ACHN (cell line): ENCODE results near the gene TBKBP1.

Experiments
- DNase-seq: peaks from one replicate; pipeline ENCODE4 v3.0.0-alpha.2; 2015
- in situ Hi-C: cut with HindIII; loops from 2 replicates; pipeline ENCODE4 v1.10.0; 2017; ENCODE audit warnings: low sequenced_read_pairs, low pct_ligation_motif_present, low pct_unique_long_range_greater_than_20kb

The TBKBP1 gene

DNA sequence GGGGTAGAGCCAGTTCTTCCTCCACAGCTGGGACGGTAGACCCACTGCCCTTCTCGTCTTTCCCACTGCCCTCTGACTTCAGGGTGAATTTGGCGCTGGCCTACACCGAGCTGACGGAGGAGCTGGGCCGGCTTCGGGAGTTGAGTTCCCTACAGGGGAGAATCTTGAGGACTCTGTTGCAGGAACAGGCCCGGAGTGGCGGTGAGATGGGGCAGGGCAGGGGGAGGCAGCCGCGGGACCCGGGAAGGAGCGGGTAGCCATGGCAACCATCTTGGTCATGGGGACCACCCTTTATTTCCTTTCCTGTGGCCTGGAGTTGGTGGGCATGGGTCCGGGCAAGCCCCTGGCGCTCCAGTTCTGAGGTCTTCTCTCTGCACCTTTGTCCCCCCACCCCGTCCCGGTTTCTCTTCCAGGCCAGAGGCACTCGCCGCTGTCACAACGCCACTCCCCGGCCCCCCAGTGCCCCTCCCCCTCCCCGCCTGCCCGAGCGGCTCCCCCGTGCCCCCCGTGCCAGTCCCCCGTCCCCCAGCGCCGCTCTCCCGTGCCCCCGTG, 14.4 kb downstream of the TBKBP1 start:
- no peak for DNase-seq
- in situ Hi-C loops = no loop called here

DNA sequence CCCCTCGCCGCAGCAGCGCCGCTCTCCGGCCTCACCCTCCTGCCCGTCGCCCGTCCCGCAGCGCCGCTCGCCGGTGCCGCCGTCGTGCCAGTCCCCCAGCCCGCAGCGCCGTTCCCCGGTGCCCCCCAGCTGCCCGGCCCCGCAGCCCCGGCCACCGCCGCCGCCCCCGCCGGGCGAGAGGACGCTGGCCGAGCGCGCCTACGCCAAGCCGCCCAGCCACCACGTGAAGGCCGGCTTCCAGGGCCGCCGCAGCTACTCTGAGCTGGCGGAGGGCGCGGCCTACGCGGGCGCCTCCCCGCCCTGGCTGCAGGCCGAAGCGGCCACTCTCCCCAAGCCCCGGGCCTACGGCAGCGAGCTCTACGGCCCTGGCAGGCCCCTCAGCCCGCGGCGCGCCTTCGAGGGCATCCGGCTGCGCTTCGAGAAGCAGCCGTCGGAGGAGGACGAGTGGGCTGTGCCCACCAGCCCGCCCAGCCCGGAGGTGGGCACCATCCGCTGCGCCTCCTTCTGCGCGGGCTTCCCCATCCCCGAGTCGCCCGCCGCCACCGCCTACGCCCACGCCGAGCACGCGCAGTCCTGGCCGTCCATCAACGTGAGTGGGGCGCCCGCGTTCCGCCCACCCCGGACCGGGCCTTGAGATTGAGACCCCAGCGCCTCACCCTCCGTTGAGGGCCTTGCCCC, 15.0 kb downstream of the TBKBP1 start:
- DNase-seq = no peak
- in situ Hi-C loops = no loop called here

DNA sequence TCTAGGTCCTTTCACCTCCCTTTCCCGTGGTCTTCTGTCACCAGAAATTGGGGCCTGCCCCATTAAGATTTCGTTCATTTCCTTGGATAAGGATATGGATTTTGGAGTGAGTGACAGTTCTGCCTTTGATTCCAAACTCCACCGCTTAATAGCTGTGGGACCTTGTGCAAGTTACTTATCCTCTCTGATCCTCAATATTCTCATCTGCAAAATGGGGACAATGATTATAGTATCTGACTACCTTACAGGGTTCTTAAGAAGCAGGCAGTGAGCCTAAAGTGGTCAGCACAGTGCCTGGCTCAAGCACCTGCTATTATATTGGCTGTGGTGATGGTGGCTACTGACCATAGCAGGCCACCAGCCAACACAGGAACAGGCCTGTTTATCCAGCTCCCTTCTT, 15.6 kb downstream of the TBKBP1 start:
- DNase-seq = no peak
- in situ Hi-C loops = no loop called here

DNA sequence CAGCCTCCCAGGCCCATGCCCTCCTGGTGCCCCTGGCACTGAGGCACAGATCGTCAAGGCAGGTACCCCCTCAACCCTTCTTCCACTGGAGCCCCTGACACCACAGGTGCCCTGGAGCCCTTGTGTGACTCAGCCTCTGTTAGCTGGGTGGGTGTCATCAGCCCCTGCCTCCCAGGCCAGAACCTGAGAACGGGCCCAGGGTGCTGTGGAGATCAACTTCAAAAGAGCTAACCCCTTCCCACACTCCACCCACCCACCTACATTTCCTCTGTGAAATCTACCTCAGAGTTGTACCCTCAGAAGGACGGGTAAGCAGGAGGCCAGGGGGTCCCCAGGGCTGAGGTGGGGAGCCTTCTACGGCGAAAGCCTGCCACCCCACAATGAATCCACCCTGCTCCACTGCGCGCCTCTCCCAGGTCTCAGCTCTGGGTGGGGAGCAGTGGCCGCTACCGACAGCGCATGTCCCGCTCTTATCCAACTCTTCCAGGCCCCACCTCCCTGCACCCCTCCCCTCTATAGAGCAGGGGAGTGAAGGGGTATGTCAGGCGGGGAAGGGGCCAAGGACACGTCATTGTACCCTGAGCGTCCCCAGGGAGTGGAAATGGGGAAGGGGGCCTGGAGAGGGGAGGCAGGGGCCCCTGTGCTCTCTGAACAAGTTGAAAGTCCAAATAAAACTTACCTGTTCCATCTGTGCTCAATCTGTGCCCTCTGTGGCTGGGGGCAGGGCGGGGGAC, 17.6 kb downstream of the TBKBP1 start:
- in situ Hi-C loops = no loop called here

DNA sequence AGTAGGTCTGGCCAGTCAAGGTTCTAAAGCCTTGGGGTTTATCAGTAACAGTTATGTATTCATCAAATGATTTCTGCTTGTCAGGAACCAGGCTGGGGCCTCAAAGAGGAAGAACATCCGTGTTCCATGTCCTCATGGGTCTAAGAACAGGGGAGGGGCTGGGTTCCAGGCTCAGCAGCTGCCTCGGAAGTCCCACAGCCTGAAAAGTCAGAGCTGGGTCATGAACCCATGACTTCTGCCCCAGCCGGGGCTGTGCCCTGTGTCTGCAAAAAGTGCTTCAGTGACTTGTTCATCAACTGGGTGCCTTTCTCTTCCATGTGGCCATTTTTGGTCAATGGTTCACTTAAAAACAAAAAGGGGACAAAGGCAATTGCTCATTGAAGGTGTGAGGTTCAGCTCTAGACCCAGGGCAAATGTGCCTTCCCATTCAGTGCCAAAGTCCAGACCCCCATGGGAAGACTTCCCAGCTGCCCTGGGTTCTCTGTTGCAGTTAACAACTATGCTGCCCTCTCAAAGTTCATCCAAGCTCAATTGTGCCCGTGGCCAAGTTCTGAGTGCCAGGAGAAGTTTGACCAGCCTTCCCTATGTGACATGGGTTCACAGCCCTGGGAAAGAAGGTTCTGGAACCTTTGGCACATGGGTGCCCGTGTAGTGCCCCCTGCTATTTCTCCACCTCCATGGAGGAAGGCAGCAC, 18.5 kb downstream of the TBKBP1 start:
- in situ Hi-C loops = no loop called here
- no peak for DNase-seq

More for the DNA sequence above, 17.6 kb downstream of the TBKBP1 start:
- DNase-seq = no peak

DNA sequence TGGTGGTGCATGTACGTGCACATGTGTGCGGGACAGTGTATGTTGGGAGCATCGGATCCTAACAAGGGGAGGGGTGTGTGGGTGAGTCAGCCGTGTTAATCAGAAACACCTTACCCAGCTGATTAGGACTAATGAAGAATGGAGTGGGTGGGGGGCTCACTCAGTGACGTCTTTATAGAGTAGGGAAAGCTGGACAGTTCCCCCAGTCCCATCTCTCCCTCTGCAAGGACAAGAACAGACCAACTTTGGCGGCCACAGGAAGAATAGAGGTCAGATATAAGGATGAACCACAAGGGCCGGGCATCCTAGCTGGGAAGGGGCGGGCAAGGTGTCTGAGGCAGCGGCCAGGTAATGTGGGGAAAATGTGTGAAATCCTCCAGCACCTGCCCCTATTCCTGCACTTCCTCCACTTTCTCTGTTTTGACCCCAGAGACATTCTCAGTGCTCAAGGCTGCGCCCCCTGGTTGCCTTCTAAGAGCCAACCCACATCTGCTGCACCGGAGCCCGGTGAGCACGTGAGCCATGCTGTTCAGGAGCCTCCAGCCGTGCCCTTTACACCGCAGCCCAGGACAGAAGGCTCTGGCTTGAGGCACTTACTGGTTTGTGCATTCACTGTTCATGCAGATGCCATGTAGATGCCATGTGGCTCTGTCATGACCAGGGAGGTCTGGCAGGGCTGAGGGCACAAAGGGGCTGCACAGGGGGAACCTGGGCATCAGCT, 20.2 kb downstream of the TBKBP1 start:
- in situ Hi-C loops = no loop called here
- no peak for DNase-seq

DNA sequence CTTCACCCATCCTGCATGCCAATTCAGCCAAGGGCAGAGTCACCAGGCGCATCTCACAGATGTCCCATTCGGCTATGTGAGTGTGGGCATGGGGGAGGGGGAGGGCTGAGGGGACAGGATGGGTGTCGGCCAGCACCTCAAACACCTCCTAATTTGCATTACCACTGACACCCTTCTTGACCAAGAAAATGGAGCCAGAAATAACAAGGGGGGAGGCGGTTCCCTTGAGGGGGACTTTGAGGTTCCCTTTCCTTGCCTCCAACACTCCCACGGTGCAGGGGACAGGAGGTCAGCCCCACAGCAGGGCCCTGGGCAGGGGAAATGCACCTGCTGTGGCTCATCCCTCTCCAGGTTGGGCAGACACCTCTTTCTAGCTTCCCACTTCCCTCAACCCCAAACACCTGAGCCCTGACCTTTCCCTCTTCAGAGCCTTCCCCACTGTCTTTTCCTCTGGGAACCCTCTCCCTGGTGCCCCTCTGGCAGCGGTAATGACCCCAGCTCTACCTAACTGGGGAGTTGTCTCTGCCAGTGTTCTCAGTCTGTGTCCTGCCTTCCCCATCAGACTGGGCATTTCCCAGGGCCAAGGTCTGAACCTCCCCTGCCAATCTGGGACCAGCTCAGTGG, 20.9 kb downstream of the TBKBP1 start:
- DNase-seq = no peak

DNA sequence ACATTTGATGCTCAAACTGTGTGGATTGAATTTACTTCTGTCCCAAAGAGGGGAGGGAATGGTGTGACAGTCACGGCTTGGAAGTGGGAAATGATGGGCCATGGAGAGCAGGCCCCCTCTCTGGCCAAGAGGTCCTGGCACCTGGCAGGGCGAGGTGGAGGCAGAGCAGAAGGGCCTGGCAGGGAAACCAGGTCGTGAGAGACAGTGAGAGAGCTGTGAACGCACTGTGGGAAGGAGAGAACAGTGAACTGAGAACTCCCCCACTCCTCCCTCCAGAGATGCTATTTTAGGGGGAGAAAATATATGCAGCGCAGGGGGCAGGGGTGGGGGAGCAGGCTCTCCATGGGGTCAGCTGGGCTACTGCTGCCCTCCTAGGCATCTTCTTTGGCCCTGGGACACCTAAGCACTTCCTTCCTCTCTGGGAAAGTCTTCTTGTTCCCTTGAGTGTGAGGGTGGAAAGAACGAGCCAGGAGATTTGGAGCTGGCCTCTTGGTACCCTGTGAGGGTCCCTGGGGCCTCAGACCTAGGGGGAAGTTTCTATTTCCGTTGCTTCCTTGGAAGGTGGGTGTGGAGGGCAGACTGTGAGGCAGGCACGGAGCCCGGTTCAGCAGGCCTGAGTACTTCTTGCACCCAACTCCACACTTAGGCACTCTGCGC, 21.8 kb downstream of the TBKBP1 start:
- no peak for DNase-seq
- in situ Hi-C loops = no loop called here

More for the DNA sequence above, 20.9 kb downstream of the TBKBP1 start:
- in situ Hi-C loops = no loop called here

DNA sequence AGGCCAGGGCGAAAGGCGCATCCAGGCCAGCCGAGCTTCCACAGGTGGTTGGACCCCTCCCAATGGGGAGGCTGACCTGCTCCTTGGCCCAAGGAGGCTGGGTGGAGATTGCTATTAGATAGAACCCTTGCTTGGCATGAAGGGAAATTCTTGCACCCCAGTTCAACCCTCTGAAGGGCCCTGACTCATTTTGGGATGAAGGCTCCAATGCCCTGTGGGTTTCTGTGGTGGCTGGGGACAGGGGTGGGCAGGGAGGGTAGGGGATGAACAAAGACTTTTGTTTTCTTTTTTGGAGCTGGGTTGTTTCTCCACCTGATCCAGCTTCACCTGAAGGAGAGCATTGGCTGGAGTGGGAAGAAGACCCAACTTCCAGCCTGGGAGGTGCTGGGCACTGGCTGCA, 22.4 kb downstream of the TBKBP1 start:
- DNase-seq = no peak
- in situ Hi-C loops = no loop called here

DNA sequence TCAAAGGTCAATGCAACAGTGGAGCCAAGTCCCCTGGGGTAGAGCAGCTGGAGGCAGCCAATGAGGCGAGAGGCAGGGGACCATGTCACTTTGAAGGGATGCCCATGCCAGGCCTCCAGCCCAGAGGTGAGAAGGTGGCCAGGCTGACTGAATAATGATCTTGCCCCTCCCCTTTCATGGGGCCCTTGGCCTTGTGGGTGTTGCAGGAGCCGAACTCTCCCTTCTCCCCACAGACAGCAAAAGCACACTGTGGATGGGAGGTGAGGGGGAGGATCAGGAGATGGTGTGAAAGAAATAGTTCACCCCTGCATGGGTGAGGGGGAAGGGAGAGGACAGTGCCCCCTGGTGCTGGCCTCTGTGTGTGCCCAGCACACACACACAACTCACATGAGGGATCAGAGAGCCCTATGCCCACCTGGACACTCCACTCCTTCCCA, 23.3 kb downstream of the TBKBP1 start:
- DNase-seq = peak; percentile 49
- in situ Hi-C loops = no loop called here

DNA sequence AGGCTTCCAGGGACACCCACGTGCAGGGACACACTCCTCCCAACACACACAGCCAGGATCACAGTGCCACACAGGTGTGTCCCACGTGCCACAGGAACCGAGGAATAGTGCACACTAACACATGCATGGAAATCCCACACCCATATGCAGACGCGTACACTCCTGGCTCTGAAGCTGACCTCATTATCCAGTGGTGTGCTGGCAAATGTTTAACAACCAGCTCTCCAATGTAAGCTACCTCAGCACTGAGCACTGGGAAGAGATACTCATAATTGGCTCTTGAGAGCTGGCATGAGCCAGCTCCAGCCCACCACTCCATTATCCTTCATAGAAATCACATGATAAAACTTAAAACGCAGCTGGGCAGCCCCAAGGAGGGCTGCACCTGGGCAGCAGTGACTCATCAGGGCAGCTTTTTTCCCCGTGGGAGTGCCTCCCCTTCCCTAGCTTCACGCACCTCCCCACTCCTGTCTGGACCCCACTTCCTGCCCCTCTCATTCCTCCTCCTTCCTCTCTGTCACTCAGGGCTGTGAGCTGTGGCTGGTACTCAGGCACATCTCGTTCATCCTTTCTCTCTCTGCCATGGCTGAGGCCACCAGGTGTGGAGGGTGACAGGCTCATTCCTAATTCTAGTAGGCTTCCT, 24.1 kb downstream of the TBKBP1 start:
- in situ Hi-C loops = no loop called here
- DNase-seq = peak; percentile 92

DNA sequence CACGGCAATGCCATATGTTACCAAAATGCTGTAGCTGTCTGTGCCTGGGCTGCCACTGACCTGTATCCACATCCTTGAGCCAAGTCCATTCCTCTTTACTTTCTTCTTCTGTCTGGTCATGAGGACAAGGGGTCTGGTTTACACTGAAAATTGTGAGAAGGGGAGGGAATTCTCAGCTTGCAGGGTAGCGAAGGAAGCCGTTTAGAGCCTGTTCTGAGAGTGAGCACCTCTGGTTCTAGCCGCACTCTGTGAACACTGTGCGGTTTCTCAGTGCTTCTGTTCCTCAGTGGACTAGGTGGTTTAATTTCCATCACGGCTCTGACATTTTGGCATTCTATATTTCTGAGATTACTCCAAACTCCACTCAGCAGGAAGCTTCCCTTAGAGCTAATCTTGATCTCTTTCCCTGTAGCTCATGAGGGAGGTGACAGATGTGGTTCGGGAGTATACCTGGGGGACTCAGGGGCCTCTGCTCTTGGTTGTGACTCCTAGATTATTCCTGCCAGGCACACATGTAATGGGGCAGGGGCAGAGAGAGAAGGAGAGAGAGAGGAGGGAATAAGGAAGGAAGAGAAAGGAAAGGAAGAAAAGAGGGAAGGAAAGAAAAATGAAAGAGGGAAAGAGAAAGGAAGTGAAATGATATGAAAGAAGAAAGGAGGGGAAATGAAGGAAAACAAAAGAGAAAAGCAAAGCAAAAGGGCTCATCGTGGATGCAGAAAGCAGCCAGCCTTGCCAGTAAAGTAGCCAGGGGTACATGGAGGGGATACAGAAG, 24.9 kb downstream of the TBKBP1 start:
- peak; percentile 32 for DNase-seq
- in situ Hi-C loops = no loop called here

DNA sequence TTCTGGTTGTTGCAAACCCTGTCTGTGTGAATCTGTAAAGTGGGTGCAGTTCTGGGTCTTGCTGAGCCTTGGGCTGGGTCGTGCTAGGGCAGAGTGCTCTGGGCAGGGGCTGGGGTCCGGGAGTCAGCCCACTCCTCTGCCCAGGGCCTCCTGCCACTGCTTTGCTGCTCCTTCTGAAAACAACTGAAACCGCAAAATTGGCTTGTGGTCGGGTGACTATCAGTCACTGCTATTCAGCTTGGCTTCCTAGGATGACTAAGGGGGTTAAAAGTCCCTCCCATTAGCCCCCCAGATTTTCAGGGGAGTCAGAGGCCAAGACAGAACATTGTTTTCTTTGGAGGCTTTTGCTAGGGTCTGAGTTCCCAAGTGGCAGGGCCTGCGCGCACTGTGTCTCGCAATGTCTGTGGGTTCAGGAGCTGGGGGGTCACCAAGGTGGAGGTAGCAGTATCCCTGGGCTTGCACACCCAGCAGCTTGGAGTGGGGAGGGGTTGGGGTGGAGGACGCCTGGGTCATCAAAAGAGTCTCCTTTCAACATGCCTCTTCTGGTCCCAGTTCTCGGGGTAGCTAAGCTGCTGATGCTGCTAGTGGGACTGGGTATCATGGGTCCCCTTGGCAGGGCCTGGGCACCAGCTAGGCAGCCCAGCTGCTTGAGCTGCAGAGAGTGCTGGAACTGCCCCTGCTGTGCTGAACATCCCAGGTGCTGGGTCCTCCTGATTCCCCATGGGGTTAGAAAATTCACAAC, 25.6 kb downstream of the TBKBP1 start:
- in situ Hi-C loops = no loop called here
- peak; percentile 90 for DNase-seq

DNA sequence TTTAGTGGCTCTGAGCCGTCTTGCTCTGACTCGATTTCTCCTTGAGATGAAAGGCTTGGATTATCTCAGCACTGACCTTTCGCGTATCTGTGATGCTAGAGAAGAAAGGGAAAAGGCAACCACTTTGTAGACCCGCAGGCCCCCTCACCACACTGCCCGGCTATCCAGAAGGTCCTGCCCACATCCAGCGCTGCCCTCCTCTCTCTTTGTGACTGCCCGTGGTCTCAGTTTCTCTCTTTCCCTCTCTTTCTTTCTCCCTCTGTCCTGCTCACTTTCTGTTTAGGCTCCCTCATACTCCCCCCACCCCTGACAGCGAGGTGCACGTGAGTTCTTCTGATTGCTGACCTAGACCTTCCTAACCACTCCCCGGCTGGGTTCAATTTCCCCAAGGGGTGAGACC, 26.2 kb downstream of the TBKBP1 start:
- DNase-seq = no peak
- in situ Hi-C loops = no loop called here

DNA sequence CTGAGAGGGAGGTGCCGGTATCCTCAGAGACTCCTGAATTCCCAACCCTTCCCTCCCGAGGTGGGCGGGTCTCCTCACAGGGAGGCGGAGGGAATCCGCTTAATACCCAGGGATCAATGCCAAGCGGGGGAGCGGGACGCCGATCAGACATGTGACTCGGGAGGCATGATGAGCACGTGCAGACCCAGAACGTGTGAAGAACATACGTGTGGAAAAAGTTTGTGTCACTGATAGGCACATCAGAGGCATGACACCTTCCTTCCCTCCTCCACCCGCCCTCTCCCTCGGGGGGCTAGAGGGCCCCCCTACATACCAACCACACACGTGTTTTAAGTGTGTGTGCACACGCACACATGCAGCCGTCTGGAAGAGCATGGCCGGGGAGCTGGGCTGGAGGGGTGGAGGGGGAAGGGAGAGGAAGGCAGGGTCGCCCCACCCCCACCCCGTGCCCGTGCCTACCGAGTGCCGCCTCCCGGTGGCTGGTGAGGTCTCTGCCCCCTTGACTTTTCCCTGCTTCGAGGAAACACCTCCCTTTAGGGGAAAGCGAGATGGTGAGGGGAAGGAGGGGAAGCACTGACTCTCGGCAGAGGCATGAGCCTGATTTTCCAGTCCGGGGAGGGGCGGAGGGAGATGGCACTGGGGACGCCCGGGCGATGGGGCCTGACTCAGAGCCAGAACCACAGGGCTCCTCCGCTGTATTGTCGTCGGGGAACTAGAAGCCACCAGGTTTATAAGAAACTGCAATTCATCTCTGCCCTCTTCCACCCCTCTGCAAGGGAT, 27.0 kb downstream of the TBKBP1 start:
- DNase-seq = peak; percentile 48
- in situ Hi-C loops = no loop called here
